Adrenal gland (tissue), 5 donors: ENCODE measurements around the gene FOSB.

Experiments used
- CTCF ChIP-seq, 6 experiments: fragments of 450-650 bp in 4 of 6; fragments of 200-600 bp in 2 of 6; sonication (generic) in 1 of 6; IDR thresholded peaks; 1 replicate in 5 of 6; 2 replicates in 1 of 6; pipeline versions ENCODE4 v1.5.1 to v1.8.0; 2016 to 2021; ENCODE audit warnings: antibody characterized with exemption in 6 of 6, mild to moderate bottlenecking in 2 of 6, moderate library complexity in 1 of 6
- POLR2A ChIP-seq, 2 donors: fragments of 450-650 bp; IDR thresholded peaks; one replicate each; pipeline ENCODE4 v1.6.1; 2017; ENCODE audit warnings: antibody characterized with exemption in 2 of 2, mild to moderate bottlenecking in 2 of 2, moderate library complexity in 1 of 2
- donor health status: DM: no; HTN: no; CAD: no.

GRCh38 chr19:45492137-45492626 is 24.4 kb downstream of the FOSB start:
- no peak for TF ChIP-seq CTCF (IDR thresholded peaks at IDR 0.05)
- no peak for TF ChIP-seq POLR2A (IDR thresholded peaks at IDR 0.05)
